H1 (cell line): ENCODE data around the gene HADH. TPM values are rescaled to one million over a fixed set of nuclear protein-coding genes. Genes with fewer than 3 reads are reported as not detected.

Experiments used
- CHD7 ChIP-seq: fragments of 300-600 bp; sonication (generic); IDR thresholded peaks from 2 replicates; pipeline ENCODE4 v1.7.1; 2012; ENCODE audit warnings: low read length, moderate library complexity, mild to moderate bottlenecking, inconsistent platforms; ENCODE audit not compliant: insufficient replicate concordance
- SIRT6 ChIP-seq: IDR thresholded peaks from one replicate; pipeline ENCODE4 v1.7.1; 2012; ENCODE audit warnings: low read length, inconsistent platforms
- polyA plus RNA-seq, 7 experiments: library from polyadenylated mRNA; depleted of rRNA in 3 of 7; stranded (reverse) in 5 of 7; unstranded in 2 of 7; fragments of >200 nt in 5 of 7; fragments of 200-250 nt in 2 of 7; gene quantifications; 1 replicate in 5 of 7; 2 replicates in 1 of 7; 4 replicates in 1 of 7; pipeline versions ENCODE4 v1.2.1 to v1.2.3, GENCODE V29; 2011 to 2013; ENCODE audit warnings: missing spikeins in 2 of 7, mixed read lengths in 2 of 7
- total RNA-seq: library from RNA; stranded (reverse); fragmentation: NEBNext Ultra II Directional; extraction: Animal tissue kit (Norgen Biotek cat#: 25700); gene quantifications from 2 replicates; pipeline ENCODE4 v1.2.1, GENCODE V29; 2021

The HADH gene
- total and polyA plus RNA-seq, 2 of the 8 experiments (the other 6 are each of a cell fraction or from before 2014, with no cell fraction given) = 47.5 to 54.4 TPM

- no peak for TF ChIP-seq CHD7
- no peak for TF ChIP-seq SIRT6
Measured at GRCh38 chr4:108060686-108061321, 71.1 kb downstream of the HADH start (continued).
